K562 (cell line): Measurements from ENCODE around the gene GALNT7. TPM values are rescaled to one million over a fixed set of nuclear protein-coding genes. Genes with fewer than 3 reads are reported as not detected.

Experiments
- AFF4 ChIP-seq: sonication (generic); formaldehyde crosslinking; IDR thresholded peaks from 2 replicates; pipeline ENCODE4 v1.8.0; 2023; ENCODE audit warnings: mild to moderate bottlenecking, missing genetic modification reagents
- BHLHE40 ChIP-seq: IDR thresholded peaks from 2 replicates; pipeline ENCODE4 v1.6.1; 2011; ENCODE audit warnings: low read length, improper control_type of control experiment
- BRF2 ChIP-seq: IDR thresholded peaks from 3 replicates; pipeline ENCODE4 v1.6.1; 2011; ENCODE audit warnings: borderline replicate concordance, mild to moderate bottlenecking; ENCODE audit not compliant: insufficient read length, insufficient read depth
- KLF10 ChIP-seq: fragments of 250-450 bp; sonication (Bioruptor Pico); IDR thresholded peaks from 2 replicates; pipeline ENCODE4 v1.6.1; 2021; ENCODE audit warnings: matching md5 sums
- MAX ChIP-seq: sonication (generic); formaldehyde crosslinking; IDR thresholded peaks from 2 replicates; pipeline ENCODE4 v1.9.0; 2022; ENCODE audit warnings: mild to moderate bottlenecking, missing genetic modification reagents
- POLR2AphosphoS5 ChIP-seq: IDR thresholded peaks from 2 replicates; pipeline ENCODE4 v1.6.1; 2011; ENCODE audit warnings: mild to moderate bottlenecking, low read depth, low read length, moderate library complexity; ENCODE audit not compliant: control insufficient read depth, insufficient read depth
- RERE ChIP-seq: sonication (generic); formaldehyde crosslinking; IDR thresholded peaks from 2 replicates; pipeline ENCODE4 v1.8.0; 2023; ENCODE audit warnings: missing genetic modification reagents, mild to moderate bottlenecking, borderline replicate concordance
- SNRNP70 ChIP-seq: fragments of 200-400 bp; formaldehyde crosslinking; optimal IDR thresholded peaks from 2 replicates; pipeline ENCODE3; 2017; ENCODE audit warnings: low read depth, low read length
- SRSF3 ChIP-seq: fragments of 200-400 bp; formaldehyde crosslinking; IDR thresholded peaks from 2 replicates; pipeline ENCODE4 v1.6.1; 2016; ENCODE audit warnings: mild to moderate bottlenecking, low read length, moderate library complexity; ENCODE audit not compliant: insufficient read depth
- TEAD2 ChIP-seq: fragments of 450-650 bp; IDR thresholded peaks from 2 replicates; pipeline ENCODE4 v1.6.1; 2016; ENCODE audit warnings: missing genetic modification characterization, control low read depth, missing compliant biosample characterization
- ZNF277 ChIP-seq: fragments of 250-450 bp; sonication (Bioruptor Pico); IDR thresholded peaks from 2 replicates; pipeline ENCODE4 v1.8.0; 2022; ENCODE audit warnings: inconsistent platforms, mild to moderate bottlenecking, moderate library complexity, borderline replicate concordance
- ZNF766 ChIP-seq: fragments of 200-800 bp; sonication (Bioruptor generic); conservative IDR thresholded peaks from 2 replicates; pipeline ENCODE4 v1.6.1; 2016; ENCODE audit warnings: missing genetic modification characterization, missing compliant biosample characterization
- ZNF780A ChIP-seq: fragments of 250-450 bp; sonication (Bioruptor Pico); IDR thresholded peaks from 2 replicates; pipeline ENCODE4 v1.5.0; 2021; ENCODE audit warnings: mild to moderate bottlenecking
- polyA plus RNA-seq, 8 experiments: library from polyadenylated mRNA; depleted of rRNA in 4 of 8; stranded (reverse) in 5 of 8; unstranded in 3 of 8; fragments of >200 nt; fragmentation: Nextera tagmentation in 2 of 8; fragmentation: Illumina TruSeq in 1 of 8; extraction: Ambion mirVana in 2 of 8; extraction: Trizol in 1 of 8; gene quantifications; 2 replicates each; pipeline versions ENCODE4 v1.2.1 to v1.2.3, GENCODE V29; 2011 to 2014; ENCODE audit warnings: inconsistent platforms in 1 of 8, missing spikeins in 1 of 8
- total RNA-seq, 7 experiments: library from RNA; depleted of rRNA in 6 of 7; stranded (reverse); fragments of >200 nt in 6 of 7; fragmentation: Illumina TruSeq in 2 of 7; extraction: Trizol in 2 of 7; gene quantifications; 2 replicates each; pipeline versions ENCODE4 v1.2.1 to v1.2.3, GENCODE V29; 2011 to 2021; ENCODE audit warnings: low replicate concordance in 1 of 7

Gene GALNT7
- total and polyA plus RNA-seq, 9 of the 15 experiments (the other 6 are each of a cell fraction or from before 2014, with no cell fraction given) = 16.7 to 38.7 (median 31.1) TPM

GRCh38 chr4:173169428-173170181, 994 bp downstream of the GALNT7 start (continued):
- TF ChIP-seq AFF4 (0 out of 2 replicates have a peak, but pooled peaks have one; percentile 30), MAX (0 out of 2 replicates have a peak, but pooled peaks have one; percentile 22), TEAD2 (no peak), ZNF766 (CRISPR knock-in tag) (no peak), SRSF3 (no peak), ZNF780A (CRISPR knock-in tag) (no peak), POLR2AphosphoS5 (no peak), ZNF277 (CRISPR knock-in tag) (no peak), SNRNP70 (no peak), BHLHE40 (no peak), RERE (no peak), BRF2 (no peak), KLF10 (CRISPR knock-in tag) (no peak)
